Large intestine (tissue), 3 donors: ENCODE results near the gene POLN. TPM values are rescaled to one million over a fixed set of nuclear protein-coding genes. Genes with fewer than 3 reads are reported as not detected.
"Not testable (repeated sequence)": the region's sequence is repeated elsewhere in the genome, so short reads cannot be mapped to it uniquely, and the experiment has no call there.

ENCODE experiments used
- DNase-seq, 2 donors: peaks; one replicate each; pipeline versions ENCODE4 v3.0.0 to v3.0.0-alpha.2; 2013
- H3K27ac ChIP-seq: one replicate; pipeline ENCODE4 v1.5.1; 2013; ENCODE audit warnings: low read length
- H3K27me3 ChIP-seq: 2 replicates; pipeline ENCODE4 v1.6.1; 2013; ENCODE audit warnings: low read length; ENCODE audit not compliant: control insufficient read depth, insufficient read depth
- H3K36me3 ChIP-seq: 2 replicates; pipeline ENCODE4 v1.6.1; 2013; ENCODE audit warnings: low read length; ENCODE audit not compliant: control insufficient read depth, insufficient read depth
- H3K4me1 ChIP-seq: one replicate; pipeline ENCODE4 v1.6.1; 2013; ENCODE audit warnings: low read length; ENCODE audit not compliant: control insufficient read depth, insufficient read depth
- H3K4me3 ChIP-seq: one replicate; pipeline ENCODE4 v1.5.1; 2013; ENCODE audit warnings: low read length
- H3K9me3 ChIP-seq: one replicate; pipeline ENCODE4 v1.6.1; 2013; ENCODE audit warnings: mild to moderate bottlenecking, low read depth, low read length, moderate library complexity; ENCODE audit not compliant: control insufficient read depth
- WGBS: methylation state at CpG from one replicate; pipeline ENCODE4 v1.1.5; 2013; ENCODE audit warnings: low lambda C conversion rate; ENCODE audit not compliant: insufficient coverage; 5-methylcytosine and 5-hydroxymethylcytosine counted together
- polyA plus RNA-seq: library from polyadenylated mRNA; unstranded; fragments of 120-200 nt; gene quantifications from one replicate; pipeline ENCODE4 v1.2.1, GENCODE V29; 2013

Gene POLN
- polyA plus RNA-seq, 1 donor = 2.3 TPM

DNA sequence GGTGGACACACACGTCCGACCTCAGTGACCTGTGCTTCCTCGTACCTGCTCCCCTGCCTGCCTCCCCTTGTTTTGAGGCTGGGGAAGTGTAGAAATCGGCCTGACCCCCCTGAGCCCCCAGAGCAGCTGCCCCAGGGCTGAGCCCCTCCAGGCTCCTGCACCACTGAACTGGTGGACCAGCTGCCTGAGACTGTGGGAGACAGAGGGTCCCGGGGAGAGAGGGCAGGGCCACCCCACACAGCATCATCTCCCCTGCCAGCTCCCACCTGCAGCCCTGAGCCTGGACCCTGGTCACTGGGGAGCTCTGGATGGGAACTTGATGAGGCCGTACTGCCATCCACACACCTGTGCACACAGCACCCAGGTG lies 197.8 kb downstream of the POLN start:
- H3K9me3 ChIP-seq = peaks cover 13% of the 10 kb centered on the region
- no peaks in the 10 kb centered on the region for H3K36me3 ChIP-seq
- peaks cover 4% of the 10 kb centered on the region for H3K4me1 ChIP-seq
- no peak for DNase-seq
- peaks cover 52% of the 10 kb centered on the region for H3K27me3 ChIP-seq
- no peak overlapping the region for H3K4me3 ChIP-seq
- whole genome bisulfite sequencing = no CpG with 5 or more reads among the region's 6 CpGs
- no peak overlapping the region for H3K27ac ChIP-seq

DNA sequence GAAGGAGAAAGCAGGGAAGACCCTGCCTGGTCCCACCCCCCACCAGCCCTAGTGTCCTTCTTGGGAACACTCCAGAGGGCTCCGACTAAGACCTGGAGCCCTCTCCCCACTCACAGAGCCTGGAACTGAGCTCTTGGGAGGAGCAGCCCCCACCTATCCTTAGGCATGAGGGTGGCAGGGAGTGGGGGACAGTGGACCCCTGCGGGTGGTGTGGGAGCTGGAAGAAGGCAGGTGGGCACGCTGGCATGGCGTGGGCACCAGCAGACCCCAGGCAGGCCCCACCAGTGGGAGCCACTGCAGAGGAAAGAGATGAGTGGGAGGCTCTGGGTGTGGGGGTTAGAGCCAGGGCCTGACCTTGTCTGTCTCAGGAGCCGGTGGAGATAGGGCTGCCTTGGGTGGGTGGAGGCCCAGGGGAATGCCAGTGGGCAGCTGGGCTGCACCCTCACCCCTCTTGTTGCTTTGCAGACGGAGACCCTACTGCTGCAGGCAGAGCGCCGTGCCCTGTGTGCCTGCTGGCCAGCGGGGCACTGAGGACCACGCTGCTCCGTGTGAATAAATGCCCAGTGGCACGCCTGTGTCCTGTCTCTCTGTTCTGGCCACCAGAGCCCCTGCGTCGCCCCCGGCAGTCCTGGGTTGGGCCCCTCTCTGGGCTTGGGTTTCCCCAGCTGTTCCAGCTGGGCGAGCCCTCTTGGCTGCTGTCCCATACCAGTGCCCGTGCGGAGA lies 198.4 kb downstream of the POLN start:
- Histone ChIP-seq H3K4me3 (no peak overlapping the region), H3K27me3 (peaks cover 52% of the 10 kb centered on the region), H3K9me3 (peaks cover 13% of the 10 kb centered on the region), H3K4me1 (peaks cover 4% of the 10 kb centered on the region), H3K27ac (no peak overlapping the region), H3K36me3 (no peaks in the 10 kb centered on the region)
- DNase-seq = no peak
- WGBS = no CpG with 5 or more reads among the region's 18 CpGs

DNA sequence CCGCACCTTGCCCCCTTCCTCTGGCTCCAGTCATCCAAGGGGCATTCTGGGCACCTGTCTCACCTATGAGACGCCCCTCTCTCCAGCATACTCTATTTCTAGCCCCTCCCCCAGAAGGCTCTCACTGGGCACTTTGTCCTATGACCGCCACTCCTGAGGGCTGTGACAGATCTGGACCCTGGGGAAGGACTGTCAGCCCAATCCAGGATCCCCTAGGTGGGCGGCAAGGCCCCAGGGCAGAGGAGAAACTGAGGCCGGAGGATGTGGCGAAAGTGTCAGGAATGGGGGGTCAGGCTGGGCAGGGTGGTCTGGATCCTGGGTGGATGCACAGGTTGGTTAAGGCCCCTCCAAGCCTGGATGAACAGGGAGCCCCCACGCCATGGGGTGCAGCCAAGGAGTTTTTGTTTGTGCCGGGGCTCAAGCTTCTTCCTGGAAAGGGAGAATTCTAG lies 198.9 kb downstream of the POLN start:
- no peak overlapping the region for H3K27ac ChIP-seq
- DNase-seq = no peak
- H3K36me3 ChIP-seq = no peaks in the 10 kb centered on the region
- H3K9me3 ChIP-seq = peaks cover 13% of the 10 kb centered on the region
- peaks cover 4% of the 10 kb centered on the region for H3K4me1 ChIP-seq
- H3K27me3 ChIP-seq = peaks cover 52% of the 10 kb centered on the region
- peak overlapping the region; percentile 6 for H3K4me3 ChIP-seq
- no CpG with 5 or more reads among the region's 8 CpGs for WGBS

DNA sequence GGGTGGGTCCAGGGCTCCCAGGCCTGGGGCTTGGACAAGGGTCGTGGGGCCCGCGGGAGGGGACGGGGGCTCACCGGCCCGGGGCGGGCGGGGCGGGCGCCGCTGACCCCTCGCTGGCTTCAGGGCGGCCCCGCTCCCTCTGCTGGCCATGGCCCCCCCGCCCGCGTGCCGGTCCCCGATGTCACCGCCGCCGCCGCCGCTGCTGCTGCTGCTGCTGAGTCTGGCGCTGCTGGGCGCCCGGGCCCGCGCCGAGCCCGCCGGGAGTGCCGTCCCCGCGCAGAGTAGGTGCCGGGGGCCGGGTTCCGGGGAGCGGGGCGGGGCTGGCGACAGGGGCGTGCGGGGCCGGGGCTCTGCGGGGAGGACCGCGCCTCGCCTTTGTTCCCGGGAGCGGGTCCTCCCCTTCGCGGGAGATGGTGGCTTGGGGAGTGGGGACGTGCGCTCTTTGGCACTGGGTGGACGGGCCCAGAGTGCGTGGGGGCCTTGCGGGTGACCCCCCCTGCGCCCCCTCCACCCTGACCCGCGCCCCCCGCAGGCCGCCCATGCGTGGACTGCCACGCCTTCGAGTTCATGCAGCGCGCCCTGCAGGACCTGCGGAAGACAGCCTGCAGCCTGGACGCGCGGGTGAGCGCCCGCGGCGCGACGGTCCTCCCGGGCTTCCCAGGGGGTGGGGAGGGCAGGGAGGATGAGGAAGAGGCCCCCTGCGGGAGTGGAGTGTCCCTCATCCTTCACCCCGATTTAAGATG lies 199.5 kb downstream of the POLN start:
- Histone ChIP-seq H3K36me3 (no peaks in the 10 kb centered on the region), H3K27me3 (peaks cover 47% of the 10 kb centered on the region), H3K9me3 (peaks cover 13% of the 10 kb centered on the region), H3K4me3 (peak overlapping the region; percentile 68), H3K4me1 (peaks cover 4% of the 10 kb centered on the region), H3K27ac (no peak overlapping the region)
- WGBS = no CpG with 5 or more reads among the region's 80 CpGs
- peak in 1 of 2 donors; percentile 38 for DNase-seq

DNA sequence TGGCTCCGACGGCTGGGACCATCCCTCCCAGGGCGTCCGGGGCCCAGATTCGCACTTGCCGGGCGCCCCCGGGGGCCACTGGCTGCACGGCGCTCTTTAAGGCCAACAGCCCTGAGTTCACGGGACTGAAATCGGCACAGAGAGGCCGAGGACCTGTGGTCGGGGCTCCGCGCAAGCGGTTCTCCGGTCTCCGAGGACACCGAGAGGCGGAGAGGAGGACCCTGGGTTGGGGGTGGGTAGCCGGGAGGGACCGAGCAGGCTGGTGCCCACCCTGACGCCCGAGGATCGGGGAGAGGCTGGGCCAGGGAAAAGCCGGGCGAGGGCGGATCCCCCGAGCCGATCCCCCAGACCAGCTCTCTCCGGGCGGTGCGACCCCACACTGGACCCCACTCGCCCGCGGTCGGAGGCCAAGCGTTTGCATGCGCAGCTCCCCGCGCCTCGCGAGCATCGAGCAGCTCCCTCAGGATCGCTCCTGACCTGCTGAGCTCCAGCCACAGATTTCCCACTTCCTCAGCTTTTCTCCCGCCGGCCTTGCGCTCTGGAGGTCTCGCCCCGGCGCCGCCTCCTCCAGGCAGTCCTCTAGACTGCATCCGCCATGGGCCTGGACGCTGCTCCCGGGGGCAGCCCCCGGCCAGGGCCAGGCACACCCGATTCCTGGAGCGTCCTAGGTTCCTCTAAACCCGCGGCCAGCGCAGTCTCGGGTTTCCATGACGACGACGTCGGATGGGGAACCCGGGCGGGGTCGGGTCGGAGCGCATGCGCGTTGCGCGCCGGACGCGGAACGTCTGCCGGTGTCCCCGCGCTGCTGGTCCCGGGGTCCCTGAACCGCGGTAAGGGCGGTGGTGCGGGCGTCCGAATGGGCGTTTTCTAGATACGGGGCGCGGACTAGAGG lies 200.4 kb downstream of the POLN start:
- DNase-seq = peak; percentile 61 to 75
- H3K27me3 ChIP-seq = peaks cover 38% of the 10 kb centered on the region
- no peaks in the 10 kb centered on the region for H3K36me3 ChIP-seq
- no peak overlapping the region for H3K27ac ChIP-seq
- H3K4me3 ChIP-seq = peak overlapping the region; percentile 68
- WGBS = no CpG with 5 or more reads among the region's 94 CpGs
- peaks cover 10% of the 10 kb centered on the region for H3K9me3 ChIP-seq
- peaks cover 12% of the 10 kb centered on the region for H3K4me1 ChIP-seq

DNA sequence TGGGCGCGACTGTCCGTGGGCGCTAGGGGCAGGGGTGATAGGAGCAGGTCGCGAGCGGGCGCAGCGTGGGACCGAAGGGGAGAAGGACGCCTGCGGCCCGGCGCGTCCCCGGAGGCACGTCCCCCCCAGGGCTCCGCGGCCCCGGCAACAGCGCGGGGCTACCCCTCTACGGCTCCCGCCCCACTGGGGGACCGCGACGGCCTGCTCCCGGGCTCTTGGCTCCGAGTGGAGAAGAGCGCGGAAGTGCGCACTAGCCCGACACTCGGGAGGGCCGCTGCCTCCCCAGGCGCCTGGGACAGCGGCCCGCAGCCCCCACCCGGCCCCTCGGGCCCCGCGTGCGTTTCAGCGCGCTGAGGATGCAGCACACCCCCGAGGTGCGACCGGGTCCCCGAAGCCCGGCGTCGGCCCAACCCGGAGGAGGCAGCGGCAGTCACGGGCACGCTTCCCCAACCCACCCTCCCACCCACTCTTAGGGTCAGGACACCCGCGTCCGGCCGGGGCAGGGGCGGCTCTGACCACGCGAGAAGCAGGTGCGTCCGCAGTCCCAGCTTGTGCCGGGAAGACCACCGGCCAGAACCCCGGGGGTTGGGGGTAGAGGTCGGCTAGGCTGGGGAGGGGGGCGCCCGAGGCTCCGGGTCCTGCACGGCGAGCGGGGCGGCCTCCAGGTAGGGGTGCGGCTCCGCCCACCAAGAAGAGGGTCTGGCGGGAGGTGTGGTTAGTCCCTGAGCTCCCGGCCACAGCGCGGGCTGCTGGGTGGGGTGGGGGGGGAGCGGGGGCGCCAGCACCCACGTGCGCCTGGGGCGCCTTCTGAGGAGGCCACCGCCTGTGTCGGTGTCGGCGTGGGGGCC lies 201.3 kb downstream of the POLN start:
- peaks cover 30% of the 10 kb centered on the region for H3K27me3 ChIP-seq
- no peaks in the 10 kb centered on the region for H3K36me3 ChIP-seq
- peaks cover 17% of the 10 kb centered on the region for H3K4me1 ChIP-seq
- WGBS = no CpG with 5 or more reads among the region's 91 CpGs
- peak in 1 of 2 donors; percentile 25 for DNase-seq
- H3K9me3 ChIP-seq = peaks cover 10% of the 10 kb centered on the region
- H3K27ac ChIP-seq = no peak overlapping the region
- H3K4me3 ChIP-seq = peak overlapping the region; percentile 68

DNA sequence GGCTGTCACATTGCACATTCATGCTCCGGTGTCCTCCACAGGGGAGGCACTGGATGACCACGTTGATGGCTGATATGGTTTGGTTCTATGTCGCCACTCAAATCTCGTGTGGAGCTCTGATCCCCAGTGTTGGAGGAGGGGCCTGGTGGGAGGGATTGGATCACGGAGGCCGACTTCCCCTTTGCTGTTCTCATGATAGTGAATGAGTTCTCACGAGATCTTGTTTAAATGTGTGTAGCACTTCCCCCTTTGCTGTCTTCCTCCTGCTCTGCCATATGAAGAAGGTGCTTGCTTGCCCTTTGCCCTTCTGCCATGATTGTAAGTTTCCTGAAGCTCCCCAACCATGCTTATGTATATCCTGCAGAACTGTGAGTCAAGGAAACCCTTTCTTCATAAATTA lies 205.1 kb downstream of the POLN start:
- H3K27me3 ChIP-seq = peaks cover 21% of the 10 kb centered on the region
- peak overlapping the region; percentile 84 for H3K27ac ChIP-seq
- H3K4me3 ChIP-seq = peak overlapping the region; percentile 22
- H3K4me1 ChIP-seq = peaks cover 14% of the 10 kb centered on the region
- DNase-seq = peak in 1 of 2 donors; percentile 74
- no CpG with 5 or more reads among the region's 7 CpGs for WGBS
- peaks cover 5% of the 10 kb centered on the region for H3K9me3 ChIP-seq
- H3K36me3 ChIP-seq = no peaks in the 10 kb centered on the region

DNA sequence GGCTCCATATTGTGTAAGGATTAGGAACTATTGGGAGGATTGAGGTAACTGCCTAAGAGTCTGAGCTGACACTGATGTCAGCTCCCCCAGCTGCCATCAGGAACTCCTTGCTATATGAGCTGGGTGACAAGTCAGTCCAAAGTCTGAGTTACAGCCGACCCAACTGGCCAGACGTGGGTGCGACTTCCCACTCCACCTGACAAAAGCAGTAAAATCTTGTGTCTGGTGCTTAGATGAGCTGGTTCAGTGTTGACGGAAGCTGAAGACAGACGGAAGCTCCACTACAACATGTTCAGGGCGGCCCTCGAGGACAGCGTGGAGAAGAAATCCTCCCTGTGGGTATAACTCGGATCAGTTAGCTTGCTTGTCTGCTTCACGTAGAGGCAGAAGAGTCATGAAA lies 205.6 kb downstream of the POLN start:
- Histone ChIP-seq H3K9me3 (peaks cover under 1% of the 10 kb centered on the region), H3K27me3 (peaks cover 15% of the 10 kb centered on the region), H3K4me1 (peaks cover 14% of the 10 kb centered on the region), H3K4me3 (peak overlapping the region; percentile 22), H3K27ac (peak overlapping the region; percentile 84), H3K36me3 (no peaks in the 10 kb centered on the region)
- no CpG with 5 or more reads among the region's 10 CpGs for whole genome bisulfite sequencing
- peak; percentile 92 to 97 for DNase-seq

DNA sequence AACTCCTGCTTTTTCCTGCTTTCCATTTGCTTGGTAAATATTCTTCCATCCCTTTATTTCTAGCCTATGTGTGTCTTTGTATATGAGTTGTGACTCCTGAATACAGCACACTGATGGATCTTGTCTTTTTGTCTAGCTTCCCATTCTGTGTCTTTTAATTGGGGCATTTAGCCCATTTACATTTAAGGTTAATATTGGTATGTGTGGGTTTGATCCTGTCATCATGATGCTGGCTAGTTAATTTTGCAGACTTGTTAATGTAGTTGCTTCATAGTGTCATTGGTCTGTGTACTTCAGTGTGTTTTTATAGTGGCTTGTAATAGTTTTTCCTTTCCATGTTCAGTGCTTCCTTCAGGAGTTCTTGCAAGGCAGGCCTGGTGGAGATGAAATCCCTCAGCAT lies 210.8 kb downstream of the POLN start:
- not testable (repeated sequence) for H3K4me1 ChIP-seq, H3K27me3 ChIP-seq, H3K27ac ChIP-seq, H3K9me3 ChIP-seq, DNase-seq, H3K36me3 ChIP-seq, H3K4me3 ChIP-seq
